ENCODE data around the gene OR2V2. TPM values are rescaled to one million over a fixed set of nuclear protein-coding genes. Genes with fewer than 3 reads are reported as not detected.
A peak's percentile ranks its signal among the peaks of the same experiment; 100 is the strongest.
"Not testable (repeated sequence)": the region's sequence is repeated elsewhere in the genome, so short reads cannot be mapped to it uniquely, and the experiment has no call there.

The OR2V2 gene
- total and polyA plus RNA-seq, 10 of the 15 experiments (the other 5 are each of a cell fraction or from before 2014, with no cell fraction given) = 0.26 TPM; not detected in 9

DNA sequence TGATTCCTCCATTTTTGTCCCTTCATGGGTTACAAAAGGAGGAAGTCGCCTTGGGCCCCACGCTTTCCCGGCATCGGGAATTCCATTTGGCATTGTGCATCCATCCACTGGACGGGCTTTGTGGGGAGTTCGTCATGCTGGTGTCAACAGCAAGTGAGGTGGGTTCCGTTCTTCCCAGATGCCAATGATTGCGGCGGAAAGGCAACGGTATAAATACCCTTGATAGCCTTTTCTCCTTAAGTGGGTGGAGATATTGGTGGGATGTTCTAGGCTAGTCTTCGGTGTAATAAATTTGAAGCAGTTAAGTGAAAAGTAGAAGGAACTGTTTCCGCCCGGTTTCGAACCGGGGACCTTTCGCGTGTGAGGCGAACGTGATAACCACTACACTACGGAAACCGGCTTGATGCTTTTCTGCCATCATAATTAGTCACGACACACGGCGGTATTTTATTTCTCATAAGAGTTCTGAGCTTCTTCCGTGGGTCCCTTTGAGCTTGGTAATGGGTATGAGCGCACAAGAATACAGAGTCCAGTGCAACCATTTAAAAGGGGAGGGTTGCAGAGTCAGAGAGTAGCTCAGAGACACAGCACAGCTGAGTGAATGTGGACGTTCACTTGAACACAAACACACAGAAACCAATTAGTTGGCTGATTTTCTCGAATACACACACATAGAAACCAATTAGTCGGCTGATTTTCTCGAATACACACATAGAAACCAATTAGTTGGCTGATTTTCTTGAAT lies 45.3 kb upstream of the OR2V2 start:
- H3K79me2 ChIP-seq (ENCODE audit: control insufficient read depth, insufficient read depth, low read length); in situ Hi-C loops (cut with MboI); H4K20me1 ChIP-seq (ENCODE audit: control insufficient read depth, insufficient read depth); H3K9me3 ChIP-seq (replicated peaks; ENCODE audit: control insufficient read depth, insufficient read depth, low read length); H3K4me2 ChIP-seq (ENCODE audit: control insufficient read depth, insufficient read depth); H3K4me3 ChIP-seq; H3K27me3 ChIP-seq (replicated peaks in 1 of 2; ENCODE audit: control insufficient read depth in 2 of 2, insufficient read depth in 2 of 2, low read length in 1 of 2); SMC1A ChIA-PET (ENCODE audit: uncharacterized antibody, unreplicated experiment); H3K4me1 ChIP-seq (ENCODE audit: control insufficient read depth, insufficient read depth, low read length); DNase-seq (ENCODE audit: low read depth, low spot score); POLR2A ChIA-PET; H3K27ac ChIP-seq (ENCODE audit: control insufficient read depth, insufficient read depth); RAD21 ChIA-PET (ENCODE audit: unreplicated experiment); H3K9ac ChIP-seq (ENCODE audit: control insufficient read depth, insufficient read depth, low read length); H2AFZ ChIP-seq (ENCODE audit: control insufficient read depth, low read depth, low read length); H3K36me3 ChIP-seq (ENCODE audit: control insufficient read depth in 2 of 2, insufficient read depth in 2 of 2, low read length in 1 of 2); BruUV-seq (replicated peaks); CTCF ChIA-PET: not testable (repeated sequence)
- FAIRE-seq = peak; percentile 78
- ATAC-seq = peak; percentile 61
- intact Hi-C loops (cut with micrococcal nuclease; ENCODE audit: unreplicated experiment) = loop anchor here (10.0 kb wide), 1 partner anchor 53 kb away; no protein-coding TSS in a partner anchor
- no CpG with 5 or more reads among the region's 30 CpGs for WGBS (ENCODE audit: insufficient coverage, insufficient replicate concordance, low lambda C conversion rate, missing lambda C conversion rate)

- H2AFZ ChIP-seq (ENCODE audit: control insufficient read depth, low read depth, low read length); SMC1A ChIA-PET (ENCODE audit: uncharacterized antibody, unreplicated experiment); H3K27ac ChIP-seq (ENCODE audit: control insufficient read depth, insufficient read depth); DNase-seq (ENCODE audit: low read depth, low spot score); ATAC-seq; H3K4me3 ChIP-seq; BruUV-seq (replicated peaks); H4K20me1 ChIP-seq (ENCODE audit: control insufficient read depth, insufficient read depth); H3K4me2 ChIP-seq (ENCODE audit: control insufficient read depth, insufficient read depth); H3K9me3 ChIP-seq (replicated peaks; ENCODE audit: control insufficient read depth, insufficient read depth, low read length); H3K79me2 ChIP-seq (ENCODE audit: control insufficient read depth, insufficient read depth, low read length); H3K4me1 ChIP-seq (ENCODE audit: control insufficient read depth, insufficient read depth, low read length); FAIRE-seq; H3K36me3 ChIP-seq (ENCODE audit: control insufficient read depth in 2 of 2, insufficient read depth in 2 of 2, low read length in 1 of 2); CTCF ChIA-PET; H3K9ac ChIP-seq (ENCODE audit: control insufficient read depth, insufficient read depth, low read length); in situ Hi-C loops (cut with MboI); POLR2A ChIA-PET; H3K27me3 ChIP-seq (replicated peaks in 1 of 2; ENCODE audit: control insufficient read depth in 2 of 2, insufficient read depth in 2 of 2, low read length in 1 of 2): not testable (repeated sequence)
- TF ChIP-seq MEF2B (IDR thresholded peaks at IDR 0.05; ENCODE audit: partially characterized antibody, poor library complexity, severe bottlenecking) = peak; percentile 54
- RAD21 ChIA-PET (ENCODE audit: unreplicated experiment) = interaction anchor here (1.2 to 1.6 kb wide), 2 partner anchors 37 to 52 kb away, joined by 3 read pairs; no protein-coding TSS in a partner anchor
- intact Hi-C loops (cut with micrococcal nuclease; ENCODE audit: unreplicated experiment) = loop anchor here (10.0 kb wide), 1 partner anchor 51 kb away; no protein-coding TSS in a partner anchor
- 28% methylated on average over 5 of the region's 5 CpGs for WGBS (ENCODE audit: insufficient coverage, insufficient replicate concordance, low lambda C conversion rate, missing lambda C conversion rate)
Measured at GRCh38 chr5:181104259-181104568, 43.2 kb upstream of the OR2V2 start.

DNA sequence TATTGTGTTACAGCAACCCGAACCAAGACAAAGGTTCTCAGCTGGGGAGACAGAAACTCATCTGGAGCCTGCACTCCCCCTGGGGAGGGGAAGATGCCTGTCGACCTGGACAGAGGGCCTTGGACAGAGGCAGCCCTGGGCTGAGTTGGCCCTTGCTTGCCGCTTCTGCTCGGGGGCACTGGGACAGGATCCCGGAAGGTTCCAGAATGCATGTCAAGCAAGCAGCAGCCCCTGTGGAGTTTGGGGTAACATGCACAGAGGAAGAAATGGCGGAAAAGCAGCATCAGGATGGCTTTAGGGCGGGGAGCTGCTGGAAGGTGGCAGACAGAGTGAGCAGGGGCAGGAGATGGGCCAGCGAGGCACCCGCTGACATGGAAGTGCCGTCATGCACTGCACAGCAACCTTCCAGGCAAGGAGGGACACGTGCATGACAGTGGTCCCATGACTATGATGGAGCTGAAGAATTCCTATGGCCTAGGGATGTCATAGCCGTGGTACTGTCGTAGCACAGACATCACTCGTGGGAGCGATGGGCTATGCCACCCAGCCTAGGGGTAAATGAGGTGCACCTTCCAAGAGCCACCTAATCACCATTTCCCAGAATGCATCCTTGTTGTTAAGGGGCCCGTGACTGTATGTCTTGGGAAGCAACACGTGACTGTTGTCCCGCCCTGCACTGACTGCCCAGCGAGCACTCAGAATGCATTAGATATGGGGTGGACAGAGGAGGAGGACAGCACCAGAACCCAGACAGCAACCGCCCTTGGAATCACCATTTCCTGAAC lies 42.6 kb upstream of the OR2V2 start:
- ATAC-seq = peak; percentile 24; the same call in 2 of the 3 replicates
- WGBS (ENCODE audit: insufficient coverage, insufficient replicate concordance, low lambda C conversion rate, missing lambda C conversion rate) = 50% methylated on average over 13 of the region's 20 CpGs
- intact Hi-C loops (cut with micrococcal nuclease; ENCODE audit: unreplicated experiment) = loop anchor here (10.0 kb wide), 1 partner anchor 50 kb away; no protein-coding TSS in a partner anchor
- SMC1A ChIA-PET (ENCODE audit: uncharacterized antibody, unreplicated experiment); H3K79me2 ChIP-seq (ENCODE audit: control insufficient read depth, insufficient read depth, low read length); in situ Hi-C loops (cut with MboI); H3K36me3 ChIP-seq (ENCODE audit: control insufficient read depth in 2 of 2, insufficient read depth in 2 of 2, low read length in 1 of 2); H3K4me2 ChIP-seq (ENCODE audit: control insufficient read depth, insufficient read depth); DNase-seq (ENCODE audit: low read depth, low spot score); H3K27ac ChIP-seq (ENCODE audit: control insufficient read depth, insufficient read depth); H4K20me1 ChIP-seq (ENCODE audit: control insufficient read depth, insufficient read depth); H3K4me1 ChIP-seq (ENCODE audit: control insufficient read depth, insufficient read depth, low read length); H2AFZ ChIP-seq (ENCODE audit: control insufficient read depth, low read depth, low read length); H3K4me3 ChIP-seq; POLR2A ChIA-PET; BruUV-seq (replicated peaks); H3K27me3 ChIP-seq (replicated peaks in 1 of 2; ENCODE audit: control insufficient read depth in 2 of 2, insufficient read depth in 2 of 2, low read length in 1 of 2); H3K9me3 ChIP-seq (replicated peaks; ENCODE audit: control insufficient read depth, insufficient read depth, low read length); CTCF ChIA-PET; H3K9ac ChIP-seq (ENCODE audit: control insufficient read depth, insufficient read depth, low read length): not testable (repeated sequence)
- FAIRE-seq = peak; percentile 84
- RAD21 ChIA-PET (ENCODE audit: unreplicated experiment) = interaction anchor here (1.2 to 2.0 kb wide), 3 partner anchors 36 to 52 kb away, joined by 3 to 7 read pairs (median 3); no protein-coding TSS in a partner anchor
